Mesendoderm (in vitro differentiated cells): ENCODE data around the gene NPFFR2.
A peak's percentile ranks its signal among the peaks of the same experiment; 100 is the strongest.

Experiments used
- DNase-seq: peaks from one replicate; pipeline ENCODE4 v3.0.0; 2013
- H2AK5ac ChIP-seq: 2 replicates; pipeline ENCODE4 v1.6.1; 2013; ENCODE audit warnings: low read length, inconsistent platforms
- H2BK120ac ChIP-seq: 2 replicates; pipeline ENCODE4 v1.6.1; 2013; ENCODE audit warnings: low read depth, mild to moderate bottlenecking, low read length, moderate library complexity, mixed read lengths
- H2BK15ac ChIP-seq: replicated peaks from 2 replicates; pipeline ENCODE4 v1.6.1; 2013; ENCODE audit warnings: low read depth, mild to moderate bottlenecking, moderate library complexity
- H2BK5ac ChIP-seq: 2 replicates; pipeline ENCODE4 v1.6.1; 2013; ENCODE audit warnings: low read length, inconsistent platforms
- H3K18ac ChIP-seq: 2 replicates; pipeline ENCODE4 v1.6.1; 2013; ENCODE audit warnings: mild to moderate bottlenecking, low read length, mixed read lengths
- H3K23ac ChIP-seq: one replicate; pipeline ENCODE4 v1.6.1; 2013; ENCODE audit warnings: low read length
- H3K27ac ChIP-seq: 2 replicates; pipeline ENCODE4 v1.5.1; 2013; ENCODE audit warnings: low read depth, mild to moderate bottlenecking, inconsistent platforms, low read length, moderate library complexity
- H3K27me3 ChIP-seq: 2 replicates; pipeline ENCODE4 v1.6.1; 2013; ENCODE audit warnings: low read length, control low read depth, mild to moderate bottlenecking, inconsistent platforms; ENCODE audit not compliant: insufficient read depth, poor library complexity
- H3K36me3 ChIP-seq: 2 replicates; pipeline ENCODE4 v1.6.1; 2013; ENCODE audit warnings: low read length, inconsistent platforms; ENCODE audit not compliant: control insufficient read depth, insufficient read depth
- H3K4ac ChIP-seq: one replicate; pipeline ENCODE4 v1.6.1; 2013; ENCODE audit warnings: low read depth, mild to moderate bottlenecking, low read length, moderate library complexity
- H3K4me1 ChIP-seq: 2 replicates; pipeline ENCODE4 v1.6.1; 2013; ENCODE audit warnings: low read depth, low read length, inconsistent platforms; ENCODE audit not compliant: control insufficient read depth
- H3K4me2 ChIP-seq: 2 replicates; pipeline ENCODE4 v1.6.1; 2013; ENCODE audit warnings: low read length
- H3K4me3 ChIP-seq: 2 replicates; pipeline ENCODE4 v1.5.1; 2013; ENCODE audit warnings: mild to moderate bottlenecking, low read length
- H3K56ac ChIP-seq: one replicate; pipeline ENCODE4 v1.6.1; 2013; ENCODE audit warnings: low read length
- H3K79me1 ChIP-seq: 2 replicates; pipeline ENCODE4 v1.6.1; 2013; ENCODE audit warnings: low read length, inconsistent platforms
- H3K79me2 ChIP-seq: 2 replicates; pipeline ENCODE4 v1.6.1; 2013; ENCODE audit warnings: mild to moderate bottlenecking, low read length; ENCODE audit not compliant: control insufficient read depth, insufficient read depth
- H3K9ac ChIP-seq: 2 replicates; pipeline ENCODE4 v1.6.1; 2013; ENCODE audit warnings: low read length, inconsistent platforms
- H4K5ac ChIP-seq: one replicate; pipeline ENCODE4 v1.6.1; 2013; ENCODE audit warnings: low read length
- H4K8ac ChIP-seq: one replicate; pipeline ENCODE4 v1.6.1; 2013; ENCODE audit warnings: low read depth, mild to moderate bottlenecking, control low read depth, low read length, moderate library complexity
- WGBS: extraction: QIAGEN DNeasy Blood & Tissue Kit; methylation state at CpG from one replicate; pipeline ENCODE4 v1.1.7; 2013; ENCODE audit warnings: low lambda C conversion rate, missing lambda C conversion rate; ENCODE audit not compliant: insufficient coverage; ENCODE audit errors: extremely low coverage; 5-methylcytosine and 5-hydroxymethylcytosine counted together

The NPFFR2 gene

GRCh38 chr4:72011906-72012305 is 19.9 kb upstream of the NPFFR2 start:
- Histone ChIP-seq H3K23ac (no peak overlapping the region), H2BK15ac (no peak overlapping the region), H3K4me2 (no peak overlapping the region), H2AK5ac (no peak overlapping the region), H3K18ac (no peak overlapping the region), H3K36me3 (no peaks in the 10 kb centered on the region), H4K8ac (no peak overlapping the region), H3K79me1 (no peaks in the 10 kb centered on the region), H3K27ac (no peak overlapping the region), H3K4me1 (no peaks in the 10 kb centered on the region), H3K27me3 (no peaks in the 10 kb centered on the region), H3K9ac (no peak overlapping the region), H4K5ac (no peak overlapping the region), H2BK120ac (no peak overlapping the region), H3K79me2 (no peaks in the 10 kb centered on the region), H3K4ac (no peak overlapping the region), H3K4me3 (no peak overlapping the region), H2BK5ac (no peak overlapping the region), H3K56ac (no peak overlapping the region)
- no peak for DNase-seq

DNA sequence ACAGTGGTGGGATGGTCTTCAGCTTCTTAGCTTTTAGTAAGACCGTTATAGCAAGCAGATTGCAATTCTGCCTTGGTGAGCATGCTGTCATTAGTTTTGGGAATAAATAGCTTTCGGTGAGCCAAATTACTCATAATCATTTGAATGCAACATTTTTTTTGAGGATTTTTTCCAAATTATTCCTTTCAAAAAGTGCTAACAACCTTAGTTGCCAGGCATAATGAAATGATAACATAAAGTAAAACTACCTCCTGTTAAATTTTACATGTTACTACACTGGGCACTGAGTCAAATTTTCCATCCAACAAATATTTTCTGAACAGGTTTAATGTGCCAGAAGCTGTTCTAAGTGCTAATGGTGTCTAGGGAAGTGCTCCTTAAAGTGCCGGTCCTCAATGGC is 15.8 kb upstream of the NPFFR2 start:
- Histone ChIP-seq H3K79me2 (no peaks in the 10 kb centered on the region), H3K18ac (no peak overlapping the region), H3K23ac (no peak overlapping the region), H4K8ac (no peak overlapping the region), H2BK15ac (no peak overlapping the region), H2AK5ac (no peak overlapping the region), H3K4me3 (no peak overlapping the region), H4K5ac (no peak overlapping the region), H2BK5ac (no peak overlapping the region), H3K27me3 (no peaks in the 10 kb centered on the region), H3K4me1 (no peaks in the 10 kb centered on the region), H3K56ac (no peak overlapping the region), H3K4me2 (no peak overlapping the region), H3K27ac (no peak overlapping the region), H3K9ac (no peak overlapping the region), H2BK120ac (no peak overlapping the region), H3K4ac (no peak overlapping the region), H3K79me1 (no peaks in the 10 kb centered on the region), H3K36me3 (no peaks in the 10 kb centered on the region)
- WGBS, result no CpG with 5 or more reads among the region's 3 CpGs
- no peak for DNase-seq

DNA sequence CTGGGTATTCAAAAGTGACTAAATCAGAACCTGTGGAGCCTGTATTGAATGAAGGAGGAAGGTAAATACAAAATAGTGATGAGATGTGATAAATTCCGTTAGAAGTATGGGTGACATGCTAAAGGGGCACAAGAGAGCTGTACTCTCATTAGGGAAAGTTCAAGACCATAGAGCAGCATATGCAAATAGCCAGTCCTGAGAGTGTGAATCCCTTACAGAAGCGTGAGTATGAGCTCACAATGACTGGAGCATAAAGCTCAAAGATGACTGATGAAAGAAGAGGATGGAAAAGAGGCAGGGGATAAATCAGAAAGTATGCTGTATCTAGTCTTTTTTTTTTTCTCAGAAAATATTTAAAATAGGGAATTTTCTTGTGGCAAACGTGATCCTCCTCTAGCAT is 12.1 kb upstream of the NPFFR2 start:
- Histone ChIP-seq H3K56ac (no peak overlapping the region), H2BK5ac (no peak overlapping the region), H3K4me2 (no peak overlapping the region), H3K9ac (no peak overlapping the region), H4K5ac (no peak overlapping the region), H2BK15ac (no peak overlapping the region), H3K4me3 (no peak overlapping the region), H3K23ac (no peak overlapping the region), H3K27ac (no peak overlapping the region), H2AK5ac (no peak overlapping the region), H3K4me1 (no peaks in the 10 kb centered on the region), H3K79me1 (no peaks in the 10 kb centered on the region), H3K36me3 (no peaks in the 10 kb centered on the region), H3K79me2 (no peaks in the 10 kb centered on the region), H4K8ac (no peak overlapping the region), H3K27me3 (no peaks in the 10 kb centered on the region), H3K18ac (no peak overlapping the region), H3K4ac (no peak overlapping the region), H2BK120ac (no peak overlapping the region)
- WGBS, result no CpG with 5 or more reads among the region's 3 CpGs
- DNase-seq, result no peak

DNA sequence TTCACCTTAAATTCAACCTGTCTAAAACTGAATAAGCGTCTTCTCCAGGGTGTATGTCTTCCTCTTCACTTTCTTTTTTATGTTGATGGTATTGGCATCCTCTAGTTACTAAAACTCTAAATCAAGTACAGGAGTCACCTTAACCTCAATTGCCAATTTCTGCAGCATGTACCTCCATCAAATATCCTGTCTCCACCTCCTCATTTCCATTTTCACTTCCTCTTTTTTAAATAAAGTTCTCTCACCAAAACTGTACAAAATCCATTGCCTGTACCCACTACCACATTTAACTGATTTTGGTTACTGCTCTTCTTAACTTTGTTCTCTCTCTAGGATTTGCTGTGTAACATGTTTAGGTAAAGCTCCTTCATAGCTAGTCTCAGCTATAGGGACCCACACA is 9.2 kb upstream of the NPFFR2 start:
- no peak overlapping the region for H3K18ac ChIP-seq
- no peaks in the 10 kb centered on the region for H3K79me1 ChIP-seq
- H2BK120ac ChIP-seq, result no peak overlapping the region
- H2BK5ac ChIP-seq, result no peak overlapping the region
- no peak overlapping the region for H3K4me3 ChIP-seq
- H3K27ac ChIP-seq, result no peak overlapping the region
- H3K23ac ChIP-seq, result no peak overlapping the region
- no CpG with 5 or more reads among the region's 1 CpG for WGBS
- no peak for DNase-seq
- no peaks in the 10 kb centered on the region for H3K36me3 ChIP-seq
- no peak overlapping the region for H4K8ac ChIP-seq
- H2BK15ac ChIP-seq, result no peak overlapping the region
- H3K4ac ChIP-seq, result no peak overlapping the region
- H3K27me3 ChIP-seq, result no peaks in the 10 kb centered on the region
- no peak overlapping the region for H3K56ac ChIP-seq
- H3K9ac ChIP-seq, result no peak overlapping the region
- no peak overlapping the region for H4K5ac ChIP-seq
- no peak overlapping the region for H3K4me2 ChIP-seq
- H2AK5ac ChIP-seq, result no peak overlapping the region
- no peaks in the 10 kb centered on the region for H3K79me2 ChIP-seq
- no peaks in the 10 kb centered on the region for H3K4me1 ChIP-seq

- Histone ChIP-seq H3K23ac (no peak overlapping the region), H2BK5ac (no peak overlapping the region), H3K36me3 (no peaks in the 10 kb centered on the region), H2AK5ac (no peak overlapping the region), H3K4ac (no peak overlapping the region), H3K18ac (no peak overlapping the region), H3K4me3 (no peak overlapping the region), H3K4me1 (no peaks in the 10 kb centered on the region), H3K4me2 (no peak overlapping the region), H3K79me1 (no peaks in the 10 kb centered on the region), H4K5ac (peak overlapping the region; percentile 64), H3K79me2 (no peaks in the 10 kb centered on the region), H3K56ac (no peak overlapping the region), H2BK15ac (no peak overlapping the region), H3K27ac (no peak overlapping the region), H2BK120ac (no peak overlapping the region), H3K27me3 (no peaks in the 10 kb centered on the region), H3K9ac (no peak overlapping the region), H4K8ac (no peak overlapping the region)
- no peak for DNase-seq
Observed at GRCh38 chr4:72055566-72055965, 23.8 kb downstream of the NPFFR2 start.

DNA sequence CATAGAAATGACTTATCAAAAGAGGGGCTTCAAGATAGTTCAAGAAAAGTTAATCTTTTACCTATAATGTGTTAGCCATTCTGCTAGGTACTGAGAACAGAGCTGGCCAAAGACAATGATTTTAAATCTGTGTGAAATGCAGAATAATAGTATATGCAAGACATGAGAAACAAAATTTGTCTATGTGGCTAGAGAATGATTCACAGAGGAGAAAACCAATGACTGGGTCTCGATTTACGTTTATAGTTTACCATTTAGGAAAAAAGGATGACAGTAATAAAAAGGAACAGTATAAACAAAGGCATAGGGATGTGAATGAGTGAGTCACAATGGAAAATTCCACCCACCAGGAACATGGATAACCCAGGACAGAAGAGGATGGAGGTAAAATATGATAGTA is 31.9 kb downstream of the NPFFR2 start:
- no peak for DNase-seq
- Histone ChIP-seq H3K4me3 (no peak overlapping the region), H4K8ac (no peak overlapping the region), H3K27me3 (no peaks in the 10 kb centered on the region), H3K18ac (no peak overlapping the region), H3K23ac (no peak overlapping the region), H3K79me1 (no peaks in the 10 kb centered on the region), H3K27ac (no peak overlapping the region), H2BK15ac (no peak overlapping the region), H3K4me1 (no peaks in the 10 kb centered on the region), H3K4me2 (no peak overlapping the region), H3K79me2 (no peaks in the 10 kb centered on the region), H3K9ac (no peak overlapping the region), H3K4ac (no peak overlapping the region), H2AK5ac (no peak overlapping the region), H2BK120ac (no peak overlapping the region), H2BK5ac (no peak overlapping the region), H3K36me3 (no peaks in the 10 kb centered on the region), H3K56ac (no peak overlapping the region), H4K5ac (no peak overlapping the region)
- no CpG with 5 or more reads among the region's 2 CpGs for WGBS
